Stimulated activated naive CD8-positive, alpha-beta T cell treated with anti-CD3 and anti-CD28 coated beads, Interleukin-15, amount 100 ng/mL, for 72 hours (primary cell): ENCODE data around the gene SDF2.
"Not testable (repeated sequence)": the region's sequence is repeated elsewhere in the genome, so short reads cannot be mapped to it uniquely, and the experiment has no call there.

Experiments used
- ATAC-seq: fragments of 150-1000 bp; cut with Tn5 transposase; 2 replicates; pipeline ENCODE4 v1.10.0; 2021; ENCODE audit warnings: mild to moderate bottlenecking, moderate library complexity
- DNase-seq, 2 donors: peaks; one replicate each; pipeline ENCODE4 v3.0.0; 2021 to 2022
- H3K27ac Mint-ChIP-seq, 2 donors: one replicate each; pipeline ENCODE4 v1.8.0; 2022; ENCODE audit warnings: mild to moderate bottlenecking in 2 of 2, mixed read lengths in 2 of 2, moderate library complexity in 2 of 2
- H3K27me3 Mint-ChIP-seq: one replicate; pipeline ENCODE4 v1.8.0; 2022; ENCODE audit warnings: mixed read lengths
- H3K4me1 Mint-ChIP-seq: one replicate; pipeline ENCODE4 v1.8.0; 2022; ENCODE audit warnings: mild to moderate bottlenecking, mixed read lengths
- H3K4me3 Mint-ChIP-seq, 2 donors: one replicate each; pipeline ENCODE4 v1.8.0; 2022; ENCODE audit warnings: mild to moderate bottlenecking in 2 of 2, mixed read lengths in 2 of 2, moderate library complexity in 1 of 2
- H3K9me3 Mint-ChIP-seq, 2 donors: one replicate each; pipeline ENCODE4 v1.8.0; 2022; ENCODE audit warnings: mixed read lengths in 2 of 2

SDF2 gene

GRCh38 chr17:28658342-28658741, 3.4 kb downstream of the SDF2 start:
- H3K27ac Mint-ChIP-seq, result peak overlapping the region in 1 of 2 donors; percentile 19
- peaks cover 31% of the 10 kb centered on the region for H3K4me1 Mint-ChIP-seq
- not testable (repeated sequence) for DNase-seq, H3K27me3 Mint-ChIP-seq, H3K9me3 Mint-ChIP-seq, H3K4me3 Mint-ChIP-seq, ATAC-seq

- DNase-seq, result no peak
- Mint-ChIP-seq H3K27me3 (no peaks in the 10 kb centered on the region), H3K9me3 (no peaks in the 10 kb centered on the region), H3K4me3 (no peak overlapping the region), H3K4me1 (peaks cover 25% of the 10 kb centered on the region), H3K27ac (no peak overlapping the region)
- no peak for ATAC-seq
Measured at GRCh38 chr17:28657756-28658155, 4.0 kb downstream of the SDF2 start.

GRCh38 chr17:28655160-28655559, 6.5 kb downstream of the SDF2 start:
- H3K4me3 Mint-ChIP-seq, result no peak overlapping the region
- no peaks in the 10 kb centered on the region for H3K27me3 Mint-ChIP-seq
- H3K9me3 Mint-ChIP-seq, result no peaks in the 10 kb centered on the region
- peaks cover 14% of the 10 kb centered on the region for H3K4me1 Mint-ChIP-seq
- H3K27ac Mint-ChIP-seq, result no peak overlapping the region
- ATAC-seq (no peak), DNase-seq (no peak)

- no peaks in the 10 kb centered on the region for H3K9me3 Mint-ChIP-seq
- no peak for DNase-seq
- H3K4me3 Mint-ChIP-seq, result no peak overlapping the region
- ATAC-seq, result no peak
- H3K4me1 Mint-ChIP-seq, result peaks cover 26% of the 10 kb centered on the region
- no peak overlapping the region for H3K27ac Mint-ChIP-seq
- H3K27me3 Mint-ChIP-seq, result no peaks in the 10 kb centered on the region
Measured at GRCh38 chr17:28648698-28649097, 13.0 kb downstream of the SDF2 start.

- H3K4me1 Mint-ChIP-seq, result peaks cover 44% of the 10 kb centered on the region
- peak in 1 of 2 donors; percentile 3 for DNase-seq
Measured at GRCh38 chr17:28646039-28646754, 15.5 kb downstream of the SDF2 start.

GRCh38 chr17:28645576-28645939, 16.1 kb downstream of the SDF2 start:
- DNase-seq (no peak), ATAC-seq (peak; percentile 1)
- Mint-ChIP-seq H3K4me3 (peak overlapping the region; percentile 87 to 99), H3K27me3 (no peaks in the 10 kb centered on the region), H3K9me3 (no peaks in the 10 kb centered on the region), H3K27ac (peak overlapping the region; percentile 78 to 84), H3K4me1 (peaks cover 44% of the 10 kb centered on the region)

More at GRCh38 chr17:28646039-28646754, 15.5 kb downstream of the SDF2 start:
- no peak for ATAC-seq
- H3K27me3 Mint-ChIP-seq, result no peaks in the 10 kb centered on the region
- H3K4me3 Mint-ChIP-seq, result peak overlapping the region; percentile 87 to 99
- H3K27ac Mint-ChIP-seq, result peak overlapping the region; percentile 15 to 91
- no peaks in the 10 kb centered on the region for H3K9me3 Mint-ChIP-seq

GRCh38 chr17:28644787-28645575, 16.7 kb downstream of the SDF2 start, which contains the start of gene BLTP2:
TSS of gene BLTP2 (minus strand) at chr17:28645158. CDS start at chr17:28645056, 102 bp downstream.
- H3K27me3 Mint-ChIP-seq, result no peaks in the 10 kb centered on the region
- ATAC-seq (peak; percentile 99), DNase-seq (peak; percentile 90 to 95)
- H3K27ac Mint-ChIP-seq, result peak within 1 kb of the TSS; percentile 92 to 97
- peaks cover 44% of the 10 kb centered on the region for H3K4me1 Mint-ChIP-seq
- peak within 1 kb of the TSS; percentile 87 to 99 for H3K4me3 Mint-ChIP-seq
- H3K9me3 Mint-ChIP-seq, result no peaks in the 10 kb centered on the region

GRCh38 chr17:28643983-28644786, 17.5 kb downstream of the SDF2 start:
- Mint-ChIP-seq H3K27me3 (no peaks in the 10 kb centered on the region), H3K4me1 (peaks cover 50% of the 10 kb centered on the region), H3K27ac (peak overlapping the region; percentile 92 to 97), H3K4me3 (peak overlapping the region; percentile 87 to 99), H3K9me3 (no peaks in the 10 kb centered on the region)
- DNase-seq (peak; percentile 25 to 27), ATAC-seq (peak; percentile 5)

GRCh38 chr17:28641579-28641978, 20.1 kb downstream of the SDF2 start:
- Mint-ChIP-seq H3K27ac (no peak overlapping the region), H3K9me3 (no peaks in the 10 kb centered on the region), H3K27me3 (no peaks in the 10 kb centered on the region), H3K4me3 (no peak overlapping the region), H3K4me1 (peaks cover 50% of the 10 kb centered on the region)
- ATAC-seq (no peak), DNase-seq (no peak)

- Mint-ChIP-seq H3K27me3 (no peaks in the 10 kb centered on the region), H3K4me1 (peaks cover 27% of the 10 kb centered on the region), H3K9me3 (no peaks in the 10 kb centered on the region), H3K4me3 (no peak overlapping the region), H3K27ac (no peak overlapping the region)
- DNase-seq, result no peak
- no peak for ATAC-seq
Measured at GRCh38 chr17:28635506-28635905, 26.2 kb downstream of the SDF2 start.

GRCh38 chr17:28634206-28634865, 27.4 kb downstream of the SDF2 start:
- Mint-ChIP-seq H3K27ac (no peak overlapping the region), H3K9me3 (no peaks in the 10 kb centered on the region), H3K4me3 (no peak overlapping the region), H3K4me1 (peaks cover 23% of the 10 kb centered on the region), H3K27me3 (no peaks in the 10 kb centered on the region)
- DNase-seq (no peak), ATAC-seq (no peak)

- H3K4me3 Mint-ChIP-seq, result no peak overlapping the region
- H3K27me3 Mint-ChIP-seq, result no peaks in the 10 kb centered on the region
- no peak overlapping the region for H3K27ac Mint-ChIP-seq
- no peaks in the 10 kb centered on the region for H3K9me3 Mint-ChIP-seq
- no peaks in the 10 kb centered on the region for H3K4me1 Mint-ChIP-seq
- no peak for DNase-seq
- no peak for ATAC-seq
Measured at GRCh38 chr17:28626818-28627217, 34.9 kb downstream of the SDF2 start.

- ATAC-seq, result no peak
- H3K4me1 Mint-ChIP-seq, result no peaks in the 10 kb centered on the region
Measured at GRCh38 chr17:28624148-28624547, 37.6 kb downstream of the SDF2 start.

GRCh38 chr17:28623696-28624095, 38.0 kb downstream of the SDF2 start:
- H3K27me3 Mint-ChIP-seq, result no peaks in the 10 kb centered on the region

More at GRCh38 chr17:28624148-28624547, 37.6 kb downstream of the SDF2 start:
- Mint-ChIP-seq H3K4me3 (no peak overlapping the region), H3K9me3 (no peaks in the 10 kb centered on the region), H3K27me3 (no peaks in the 10 kb centered on the region), H3K27ac (peak overlapping the region in 1 of 2 donors; percentile 2)
- no peak for DNase-seq

GRCh38 chr17:28622186-28622585, 39.5 kb downstream of the SDF2 start:
- no peaks in the 10 kb centered on the region for H3K27me3 Mint-ChIP-seq
- no peak for ATAC-seq
- H3K4me1 Mint-ChIP-seq, result no peaks in the 10 kb centered on the region
- H3K9me3 Mint-ChIP-seq, result no peaks in the 10 kb centered on the region
- H3K4me3 Mint-ChIP-seq, result no peak overlapping the region
- no peak for DNase-seq
- no peak overlapping the region for H3K27ac Mint-ChIP-seq

More at GRCh38 chr17:28623696-28624095, 38.0 kb downstream of the SDF2 start:
- no peak overlapping the region for H3K4me3 Mint-ChIP-seq
- no peaks in the 10 kb centered on the region for H3K9me3 Mint-ChIP-seq
- DNase-seq (no peak), ATAC-seq (no peak)
- no peak overlapping the region for H3K27ac Mint-ChIP-seq
- H3K4me1 Mint-ChIP-seq, result no peaks in the 10 kb centered on the region
